CD4-positive, alpha-beta T cell (primary cell): ENCODE measurements around the gene IGSF8. TPM values are rescaled to one million over a fixed set of nuclear protein-coding genes. Genes with fewer than 3 reads are reported as not detected.

Source experiments
- ATAC-seq: fragments of 200-7000 bp; cut with Tn5 transposase; one replicate; pipeline ENCODE4 v1.10.0; 2022; ENCODE audit warnings: mild to moderate bottlenecking; ENCODE audit not compliant: poor library complexity
- CTCF ChIA-PET: fragments of 350-600 bp; sonication (Branson Sonifier 250); formaldehyde crosslinking; loops from one replicate; lab custom pipeline; 2021; ENCODE audit warnings: antibody characterized with exemption, inconsistent platforms; lab: Charles Lee
- POLR2A ChIA-PET: fragments of 350-600 bp; sonication (Branson Sonifier 250); formaldehyde crosslinking; loops from one replicate; lab custom pipeline; 2021; ENCODE audit warnings: antibody characterized with exemption, inconsistent platforms; lab: Charles Lee
- DNase-seq, 14 experiments: peaks; one replicate each; pipeline ENCODE4 v3.0.0-alpha.2; 2013 to 2020; ENCODE audit warnings: mixed read lengths in 2 of 14
- H3K27ac ChIP-seq, 2 donors: one replicate each; pipeline versions ENCODE4 v1.5.1 to v1.7.0; 2013; ENCODE audit warnings: low read length in 2 of 2, low read depth in 1 of 2, mild to moderate bottlenecking in 1 of 2
- H3K27me3 ChIP-seq, 2 experiments: 1 replicate in 1 of 2; 2 replicates in 1 of 2; pipeline versions ENCODE4 v1.6.1 to v1.7.0; 2013; ENCODE audit warnings: low read length in 2 of 2, control low read depth in 1 of 2, mild to moderate bottlenecking in 1 of 2, moderate library complexity in 1 of 2; ENCODE audit not compliant: insufficient read depth in 2 of 2, control insufficient read depth in 1 of 2
- H3K36me3 ChIP-seq: one replicate; pipeline ENCODE4 v1.6.1; 2013; ENCODE audit warnings: low read length, control low read depth; ENCODE audit not compliant: insufficient read depth
- H3K4me1 ChIP-seq: one replicate; pipeline ENCODE4 v1.6.1; 2013; ENCODE audit warnings: low read length, control low read depth; ENCODE audit not compliant: insufficient read depth
- H3K4me3 ChIP-seq: one replicate; pipeline ENCODE4 v1.5.1; 2013; ENCODE audit warnings: mild to moderate bottlenecking, low read length, moderate library complexity
- H3K9me3 ChIP-seq, 2 experiments: 1 replicate in 1 of 2; 2 replicates in 1 of 2; pipeline versions ENCODE4 v1.6.1 to v1.7.0; 2013; ENCODE audit warnings: low read length in 2 of 2, mild to moderate bottlenecking in 2 of 2, control low read depth in 1 of 2, moderate library complexity in 1 of 2; ENCODE audit not compliant: control insufficient read depth in 1 of 2, insufficient read depth in 1 of 2
- H3K27ac Mint-ChIP-seq: one replicate; pipeline ENCODE4 v1.8.0; 2020; ENCODE audit warnings: mixed read lengths
- H3K27me3 Mint-ChIP-seq: one replicate; pipeline ENCODE4 v1.8.0; 2021; ENCODE audit warnings: mixed read lengths
- H3K36me3 Mint-ChIP-seq: one replicate; pipeline ENCODE4 v1.8.0; 2021; ENCODE audit warnings: low read depth, mixed read lengths
- H3K4me1 Mint-ChIP-seq: one replicate; pipeline ENCODE4 v1.8.0; 2021; ENCODE audit warnings: low read depth, mixed read lengths
- H3K4me3 Mint-ChIP-seq: one replicate; pipeline ENCODE4 v1.8.0; 2020; ENCODE audit warnings: mild to moderate bottlenecking, mixed read lengths
- H3K9me3 Mint-ChIP-seq: one replicate; pipeline ENCODE4 v1.8.0; 2020; ENCODE audit warnings: mixed read lengths
- CTCF ChIP-seq: fragments of 200-600 bp; IDR thresholded peaks from one replicate; pipeline ENCODE4 v1.8.0; 2022; ENCODE audit warnings: antibody characterized with exemption, mild to moderate bottlenecking
- intact Hi-C, 2 experiments: fragments of 100-400 bp; cut with DNase I in 1 of 2; cut with micrococcal nuclease in 1 of 2; formaldehyde crosslinking; loops; one replicate each; pipeline versions ENCODE4 v1.15.1 to v1.9.0; 2023 to 2025; cut with DNase I, micrococcal nuclease
- total RNA-seq, 174 experiments: library from RNA in 2 of 174; stranded (reverse) in 2 of 174; gene quantifications; one replicate each; pipeline ENCODE4 v1.2.3 and lab custom pipeline; 2021 to 2026

IGSF8 gene
- total RNA-seq, 2 experiments from 2014 or later = 33.1 to 33.7 TPM

GRCh38 chr1:160098852-160099561, 588 bp upstream of the IGSF8 start:
- TF ChIP-seq CTCF = no peak
- H3K4me1 ChIP-seq = peaks cover 66% of the 10 kb centered on the region

DNA sequence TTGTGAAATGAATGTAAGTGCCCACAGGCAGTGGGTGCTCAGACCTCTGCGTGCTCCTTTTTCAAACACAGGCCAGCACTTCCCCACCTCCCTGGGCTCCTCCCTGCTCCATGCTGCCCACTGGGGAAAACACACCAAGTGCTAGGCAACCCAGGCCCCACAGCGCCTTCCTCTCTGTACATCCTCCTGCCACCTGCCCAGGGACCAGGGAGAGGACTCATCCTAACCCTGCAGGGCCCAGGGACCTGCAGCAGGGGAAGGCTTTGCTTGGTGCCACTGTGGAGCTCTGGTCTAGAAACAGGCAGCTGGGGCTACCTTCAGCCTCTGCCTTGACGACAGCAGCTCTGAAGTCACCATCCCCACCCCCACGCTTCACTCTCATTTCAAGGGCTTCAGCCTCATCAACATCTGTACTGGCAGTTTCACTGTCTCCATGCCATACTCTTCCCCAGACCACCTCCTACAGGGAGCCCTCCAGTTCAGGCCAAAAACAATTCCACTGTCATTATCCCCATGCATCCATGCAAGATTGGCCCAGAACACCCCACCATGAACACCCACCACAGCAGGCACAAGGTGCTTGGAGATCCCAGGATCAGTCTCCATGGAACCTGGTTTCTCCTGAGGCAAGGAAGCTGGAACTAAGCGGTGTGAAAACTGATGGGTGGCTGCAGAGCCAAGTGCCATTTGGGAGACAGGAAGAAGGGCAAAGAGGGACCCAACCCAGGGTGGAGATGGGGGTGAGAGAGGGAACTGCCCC, 1.1 kb downstream of the IGSF8 start:
- DNase-seq (peak in 6 of 14 experiments; percentile 11 to 45 (median 20)), ATAC-seq (no peak)
- Mint-ChIP-seq H3K4me3 (peak overlapping the region; percentile 91), H3K27ac (peak overlapping the region; percentile 88), H3K9me3 (no peaks in the 10 kb centered on the region), H3K27me3 (no peaks in the 10 kb centered on the region), H3K4me1 (peaks cover 72% of the 10 kb centered on the region), H3K36me3 (peaks cover 50% of the 10 kb centered on the region)
- peaks cover 78% of the 10 kb centered on the region for H3K4me1 ChIP-seq
- ChIA-PET POLR2A (interaction anchor here (0.7 to 3.6 kb wide), 14 partner anchors 11 to 1652 kb away, joined by 3 to 23 read pairs (median 5); partner anchors contain the start of genes DCAF8, DUSP12, KCNJ9 and PEX19), CTCF (interaction anchor here (0.5 to 4.7 kb wide), 4 partner anchors 11 to 942 kb away, joined by 3 to 33 read pairs (median 8); partner anchors contain the start of gene TSTD1)
- H3K36me3 ChIP-seq = peaks cover 30% of the 10 kb centered on the region
- peak overlapping the region; percentile 91 for H3K4me3 ChIP-seq
- intact Hi-C loops = loop anchor here in 1 of 2 experiments (5.0 kb wide), 6 partner anchors 65 to 1300 kb away; partner anchors contain the start of genes COPA, DUSP23, NCSTN and PEA15
- H3K9me3 ChIP-seq = no peaks in the 10 kb centered on the region
- peak overlapping the region in 1 of 2 donors; percentile 82 for H3K27ac ChIP-seq
- no peak for TF ChIP-seq CTCF
- no peaks in the 10 kb centered on the region for H3K27me3 ChIP-seq

More at GRCh38 chr1:160098852-160099561, 588 bp upstream of the IGSF8 start:
- intact Hi-C loops = loop anchor here (1.0 to 5.0 kb wide), 8 partner anchors 67 to 1298 kb away; partner anchors contain the start of genes COPA (in 1 of the 2), DCAF8 (in 1 of the 2), DUSP23 (in 1 of the 2) and NCSTN (in 1 of the 2)
- Histone ChIP-seq H3K27me3 (no peaks in the 10 kb centered on the region), H3K27ac (peak overlapping the region; percentile 93), H3K4me3 (peak overlapping the region; percentile 61), H3K9me3 (no peaks in the 10 kb centered on the region), H3K36me3 (peaks cover 14% of the 10 kb centered on the region)
- Mint-ChIP-seq H3K36me3 (peaks cover 36% of the 10 kb centered on the region), H3K9me3 (no peaks in the 10 kb centered on the region), H3K27ac (peak overlapping the region; percentile 88), H3K4me1 (peaks cover 74% of the 10 kb centered on the region), H3K4me3 (peak overlapping the region; percentile 87), H3K27me3 (no peaks in the 10 kb centered on the region)
- DNase-seq (peak; percentile 97 to 100 (median 99)), ATAC-seq (peak; percentile 87)
- POLR2A ChIA-PET = interaction anchor here (0.6 to 3.6 kb wide), 16 partner anchors 12 to 1650 kb away, joined by 3 to 23 read pairs (median 5); partner anchors contain the start of genes COPA, DCAF8, DUSP12 and KCNJ10
- CTCF ChIA-PET = interaction anchor here (1.6 to 4.7 kb wide), 4 partner anchors 13 to 193 kb away, joined by 4 to 33 read pairs (median 8); no protein-coding TSS in a partner anchor
